Epithelial cell of proximal tubule (primary cell): ENCODE results near the gene ZNF18. TPM values are rescaled to one million over a fixed set of nuclear protein-coding genes. Genes with fewer than 3 reads are reported as not detected.
A peak's percentile ranks its signal among the peaks of the same experiment; 100 is the strongest.

Experiments used
- DNase-seq: peaks from one replicate; pipeline ENCODE4 v3.0.0-alpha.2; 2011; ENCODE audit warnings: low read depth
- H3K4me3 ChIP-seq: 2 replicates; pipeline ENCODE4 v1.5.1; 2011; ENCODE audit warnings: low read depth, mild to moderate bottlenecking, low read length
- CTCF ChIP-seq: conservative IDR thresholded peaks from 2 replicates; pipeline ENCODE4 v1.5.1; 2012; ENCODE audit warnings: low read depth, mild to moderate bottlenecking, low read length
- total RNA-seq: library from RNA; depleted of rRNA; stranded (reverse); fragments of >200 nt; gene quantifications from 2 replicates; pipeline ENCODE4 v1.2.3, GENCODE V29; 2015

Gene ZNF18
- total RNA-seq, 1 donor from 2014 or later, result 4.0 TPM

GRCh38 chr17:12034538-12034937 lies 37.3 kb upstream of the ZNF18 start:
- DNase-seq, result no peak
- no peak for TF ChIP-seq CTCF
- H3K4me3 ChIP-seq, result no peak overlapping the region

GRCh38 chr17:12028611-12029010 lies 31.3 kb upstream of the ZNF18 start:
- H3K4me3 ChIP-seq, result no peak overlapping the region
- DNase-seq, result no peak

GRCh38 chr17:12027658-12028057 lies 30.4 kb upstream of the ZNF18 start:
- no peak for DNase-seq
- no peak overlapping the region for H3K4me3 ChIP-seq
- no peak for TF ChIP-seq CTCF

More at GRCh38 chr17:12028611-12029010, 31.3 kb upstream of the ZNF18 start:
- no peak for TF ChIP-seq CTCF

GRCh38 chr17:12024327-12024726 lies 27.1 kb upstream of the ZNF18 start:
- DNase-seq, result peak; percentile 56
- no peak for TF ChIP-seq CTCF
- no peak overlapping the region for H3K4me3 ChIP-seq

GRCh38 chr17:12022310-12022709 lies 25.0 kb upstream of the ZNF18 start:
- no peak for TF ChIP-seq CTCF
- DNase-seq, result no peak
- peak overlapping the region; percentile 10 for H3K4me3 ChIP-seq

- no peak for DNase-seq
- TF ChIP-seq CTCF, result no peak
- H3K4me3 ChIP-seq, result peak overlapping the region; percentile 76
Observed at GRCh38 chr17:12021623-12022140, 24.4 kb upstream of the ZNF18 start.
